ENCODE data around the gene RAB6A.
A peak's percentile ranks its signal among the peaks of the same experiment; 100 is the strongest.

RAB6A gene

GRCh38 chr11:73729594-73730206 lies 31.2 kb downstream of the RAB6A start:
- Histone ChIP-seq H3F3A (ENCODE audit: insufficient read depth, low read length) (no peaks in the 10 kb centered on the region), H4K20me1 (ENCODE audit: insufficient read depth, low read length) (peaks cover 3% of the 10 kb centered on the region; the same call in 1 of the 2 replicates), H3K4me2 (ENCODE audit: low read depth, low read length) (no peak overlapping the region), H3K4me1 (ENCODE audit: low read length) (no peaks in the 10 kb centered on the region), H3K9ac (ENCODE audit: low read length) (no peak overlapping the region), H3K27me3 (replicated peaks; ENCODE audit: insufficient read depth, low read length) (no peaks in the 10 kb centered on the region), H2AFZ (ENCODE audit: low read length) (no peak overlapping the region), H3K36me3 (replicated peaks; ENCODE audit: insufficient read depth, low read length) (no peaks in the 10 kb centered on the region), H3K9me3 (replicated peaks; ENCODE audit: insufficient read depth, low read length) (no peaks in the 10 kb centered on the region), H3K27ac (ENCODE audit: low read length) (no peak overlapping the region), H3K9me2 (replicated peaks; ENCODE audit: insufficient read depth, low read length) (no peaks in the 10 kb centered on the region), H3K4me3 (ENCODE audit: low read length) (no peak overlapping the region), H3K79me2 (ENCODE audit: low read length) (peaks cover 33% of the 10 kb centered on the region)
- TF ChIP-seq EZH2 (optimal IDR thresholded peaks at IDR 0.05; ENCODE audit: low read depth, low read length) (no peak), EZH2phosphoT487 (IDR thresholded peaks at IDR 0.05; ENCODE audit: low read length) (no peak), CTCF (IDR thresholded peaks at IDR 0.05; ENCODE audit: low read length) (peak; percentile 46)
- no peak for DNase-seq

GRCh38 chr11:73728000-73728399 lies 32.9 kb downstream of the RAB6A start:
- Histone ChIP-seq H3K27ac (ENCODE audit: low read length) (no peak overlapping the region), H3K9me3 (replicated peaks; ENCODE audit: insufficient read depth, low read length) (no peaks in the 10 kb centered on the region), H3K9me2 (replicated peaks; ENCODE audit: insufficient read depth, low read length) (no peaks in the 10 kb centered on the region), H3K4me1 (ENCODE audit: low read length) (no peaks in the 10 kb centered on the region), H4K20me1 (ENCODE audit: insufficient read depth, low read length) (no peaks in the 10 kb centered on the region), H2AFZ (ENCODE audit: low read length) (no peak overlapping the region), H3F3A (ENCODE audit: insufficient read depth, low read length) (no peaks in the 10 kb centered on the region), H3K9ac (ENCODE audit: low read length) (no peak overlapping the region), H3K79me2 (ENCODE audit: low read length) (peaks cover 18% of the 10 kb centered on the region), H3K4me2 (ENCODE audit: low read depth, low read length) (no peak overlapping the region), H3K27me3 (replicated peaks; ENCODE audit: insufficient read depth, low read length) (no peaks in the 10 kb centered on the region), H3K36me3 (replicated peaks; ENCODE audit: insufficient read depth, low read length) (no peaks in the 10 kb centered on the region), H3K4me3 (ENCODE audit: low read length) (no peak overlapping the region)
- TF ChIP-seq EZH2 (optimal IDR thresholded peaks at IDR 0.05; ENCODE audit: low read depth, low read length) (no peak), CTCF (IDR thresholded peaks at IDR 0.05; ENCODE audit: low read length) (no peak), EZH2phosphoT487 (IDR thresholded peaks at IDR 0.05; ENCODE audit: low read length) (no peak)
- DNase-seq, result no peak

GRCh38 chr11:73726825-73727224 lies 34.0 kb downstream of the RAB6A start:
- no peak for DNase-seq
- H3K9me2 ChIP-seq (replicated peaks; ENCODE audit: insufficient read depth, low read length), result no peaks in the 10 kb centered on the region
- no peak overlapping the region for H3K9ac ChIP-seq (ENCODE audit: low read length)
- no peaks in the 10 kb centered on the region for H3K27me3 ChIP-seq (replicated peaks; ENCODE audit: insufficient read depth, low read length)
- no peak overlapping the region for H3K4me3 ChIP-seq (ENCODE audit: low read length)
- no peaks in the 10 kb centered on the region for H4K20me1 ChIP-seq (ENCODE audit: insufficient read depth, low read length)
- H3K9me3 ChIP-seq (replicated peaks; ENCODE audit: insufficient read depth, low read length), result no peaks in the 10 kb centered on the region
- H3K4me2 ChIP-seq (ENCODE audit: low read depth, low read length), result no peak overlapping the region
- TF ChIP-seq EZH2phosphoT487 (IDR thresholded peaks at IDR 0.05; ENCODE audit: low read length) (no peak), EZH2 (optimal IDR thresholded peaks at IDR 0.05; ENCODE audit: low read depth, low read length) (no peak), CTCF (IDR thresholded peaks at IDR 0.05; ENCODE audit: low read length) (no peak)
- H2AFZ ChIP-seq (ENCODE audit: low read length), result no peak overlapping the region
- no peaks in the 10 kb centered on the region for H3K4me1 ChIP-seq (ENCODE audit: low read length)
- H3K79me2 ChIP-seq (ENCODE audit: low read length), result peaks cover 13% of the 10 kb centered on the region; the same call in 1 of the 2 replicates
- no peaks in the 10 kb centered on the region for H3F3A ChIP-seq (ENCODE audit: insufficient read depth, low read length)
- no peaks in the 10 kb centered on the region for H3K36me3 ChIP-seq (replicated peaks; ENCODE audit: insufficient read depth, low read length)
- H3K27ac ChIP-seq (ENCODE audit: low read length), result no peak overlapping the region

All from MM.1S (cell line).